SH-SY5Y (cell line): Measurements from ENCODE around the gene CYP51A1.

ENCODE experiments used
- GATA2 ChIP-seq: IDR thresholded peaks from 2 replicates; pipeline ENCODE4 v1.6.1; 2011; ENCODE audit warnings: mild to moderate bottlenecking, low read depth, low read length
- GATA3 ChIP-seq: IDR thresholded peaks from 2 replicates; pipeline ENCODE4 v1.6.1; 2011; ENCODE audit warnings: low read depth, mild to moderate bottlenecking, low read length, moderate library complexity

DNA sequence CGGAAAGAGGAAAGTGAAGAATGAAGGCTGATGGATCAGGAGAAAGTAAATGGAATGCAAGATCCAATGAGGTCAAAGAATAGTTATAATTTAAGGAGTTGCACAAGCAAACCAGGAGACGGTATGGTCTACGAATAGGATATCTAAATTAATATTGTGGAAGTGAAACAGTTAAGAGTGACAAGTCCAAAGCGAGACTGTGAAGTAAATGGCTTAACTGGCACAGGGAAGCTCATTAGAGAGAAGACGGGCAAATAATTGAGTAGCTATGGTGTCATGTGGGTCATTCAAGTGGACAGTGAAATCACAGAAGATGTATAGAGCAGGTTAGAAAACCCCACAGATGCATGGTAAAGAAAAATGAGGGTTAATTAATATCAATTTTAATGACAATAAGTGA, 3.2 kb downstream of the CYP51A1 start:
- no peak for TF ChIP-seq GATA3
- no peak for TF ChIP-seq GATA2
